GM12878 (cell line): ENCODE data around the gene CNTNAP2. TPM values are rescaled to one million over a fixed set of nuclear protein-coding genes. Genes with fewer than 3 reads are reported as not detected.

Experiments
- ATAC-seq: fragments of 200-7000 bp; cut with Tn5 transposase; 3 replicates; pipeline ENCODE4 v1.9.1; 2020; ENCODE audit warnings: mild to moderate bottlenecking, moderate library complexity
- BruUV-seq: library from RNA; stranded (reverse); fragments of 400-500 nt; replicated peaks from 2 replicates; lab custom pipeline; 2021; lab: Mats Ljungman, UMichigan
- CTCF ChIA-PET: fragments of 300-600 bp; sonication (Branson Sonifier 250); formaldehyde crosslinking; extraction: SDS; loops from one replicate; lab custom pipeline; 2021; ENCODE audit warnings: inconsistent platforms; lab: Yijun Ruan, JAX
- POLR2A ChIA-PET: fragments of 350-600 bp; formaldehyde crosslinking; extraction: SDS; loops from one replicate; lab custom pipeline; 2021; ENCODE audit warnings: inconsistent platforms; lab: Charles Lee
- RAD21 ChIA-PET: fragments of 300-600 bp; sonication (Branson Sonifier 250); formaldehyde crosslinking; loops from one replicate; lab custom pipeline; 2023; ENCODE audit warnings: antibody characterized with exemption; ENCODE audit not compliant: unreplicated experiment; lab: Charles Lee
- SMC1A ChIA-PET: fragments of 300-600 bp; sonication (Branson Sonifier 250); formaldehyde crosslinking; loops from one replicate; lab custom pipeline; 2023; ENCODE audit not compliant: unreplicated experiment, uncharacterized antibody; lab: Charles Lee
- DNase-seq: peaks from one replicate; pipeline ENCODE4 v3.0.0-alpha.2; 2011; ENCODE audit warnings: low read depth, low spot score
- FAIRE-seq: peaks from 3 replicates; lab custom pipeline; 2011; peaks lifted over from hg19 to GRCh38; lab: Jason Lieb, UNC
- H2AFZ ChIP-seq: 2 replicates; pipeline ENCODE4 v1.6.0; 2011; ENCODE audit warnings: low read depth, low read length, control low read depth; ENCODE audit not compliant: control insufficient read depth
- H3K27ac ChIP-seq: 2 replicates; pipeline ENCODE4 v1.5.1; 2011; ENCODE audit warnings: control low read depth; ENCODE audit not compliant: control insufficient read depth, insufficient read depth
- H3K27me3 ChIP-seq, 2 experiments: replicated peaks in 1 of 2; 2 replicates each; pipeline versions ENCODE4 v1.6.0 to v1.6.1; 2011; ENCODE audit warnings: low read length in 1 of 2; ENCODE audit not compliant: control insufficient read depth in 2 of 2, insufficient read depth in 2 of 2
- H3K36me3 ChIP-seq, 2 experiments: 2 replicates each; pipeline ENCODE4 v1.5.1; 2011; ENCODE audit warnings: low read length in 1 of 2; ENCODE audit not compliant: control insufficient read depth in 2 of 2, insufficient read depth in 2 of 2
- H3K4me1 ChIP-seq: 2 replicates; pipeline ENCODE4 v1.6.1; 2011; ENCODE audit warnings: mild to moderate bottlenecking, low read length, moderate library complexity, mixed read lengths; ENCODE audit not compliant: control insufficient read depth, insufficient read depth
- H3K4me2 ChIP-seq: 2 replicates; pipeline ENCODE4 v1.6.0; 2011; ENCODE audit warnings: control low read depth; ENCODE audit not compliant: control insufficient read depth, insufficient read depth
- H3K4me3 ChIP-seq: fragments of 200-600 bp; sonication (generic); 2 replicates; pipeline ENCODE4 v1.5.1; 2016
- H3K79me2 ChIP-seq: 2 replicates; pipeline ENCODE4 v1.6.0; 2011; ENCODE audit warnings: low read length; ENCODE audit not compliant: control insufficient read depth, insufficient read depth
- H3K9ac ChIP-seq: 2 replicates; pipeline ENCODE4 v1.8.0; 2011; ENCODE audit warnings: low read length, control low read depth, mixed read lengths; ENCODE audit not compliant: control insufficient read depth, insufficient read depth
- H3K9me3 ChIP-seq: replicated peaks from 3 replicates; pipeline ENCODE4 v1.5.1; 2011; ENCODE audit warnings: mild to moderate bottlenecking, low read length; ENCODE audit not compliant: control insufficient read depth, insufficient read depth
- H4K20me1 ChIP-seq: 2 replicates; pipeline ENCODE4 v1.6.0; 2011; ENCODE audit not compliant: control insufficient read depth, insufficient read depth
- MTA2 ChIP-seq: fragments of 450-650 bp; IDR thresholded peaks from 2 replicates; pipeline ENCODE4 v1.6.1; 2016; ENCODE audit warnings: low read depth, mild to moderate bottlenecking, moderate library complexity
- POLR2AphosphoS5 ChIP-seq: IDR thresholded peaks from 2 replicates; pipeline ENCODE4 v1.6.1; 2011; ENCODE audit warnings: mild to moderate bottlenecking, low read length, inconsistent platforms
- ZNF207 ChIP-seq: fragments of 450-650 bp; IDR thresholded peaks from 2 replicates; pipeline ENCODE4 v1.6.1; 2014; ENCODE audit warnings: antibody characterized with exemption, mild to moderate bottlenecking, borderline replicate concordance
- ZNF274 ChIP-seq: IDR thresholded peaks from one replicate; pipeline ENCODE4 v1.8.0; 2011; ENCODE audit not compliant: insufficient read length, insufficient read depth
- WGBS: methylation state at CpG from one replicate; pipeline ENCODE4 v1.1.6; 2016; ENCODE audit warnings: low lambda C conversion rate; ENCODE audit not compliant: insufficient replicate concordance, insufficient coverage; ENCODE audit errors: missing lambda C conversion rate; 5-methylcytosine and 5-hydroxymethylcytosine counted together
- in situ Hi-C: fragments of 300-500 bp; cut with MboI; formaldehyde crosslinking; loops from 9 replicates; pipeline ENCODE4 v1.14.3; 2018; ENCODE audit warnings: mixed read lengths
- intact Hi-C: fragments of 100-400 bp; cut with micrococcal nuclease; formaldehyde crosslinking; loops from one replicate; pipeline ENCODE4 v1.14.2; 2022; ENCODE audit not compliant: unreplicated experiment
- polyA plus RNA-seq, 11 experiments: library from polyadenylated mRNA; depleted of rRNA in 4 of 11; unstranded in 6 of 11; stranded (reverse) in 5 of 11; fragments of >200 nt; fragmentation: Nextera tagmentation in 4 of 11; fragmentation: Illumina TruSeq in 1 of 11; extraction: Ambion mirVana in 4 of 11; extraction: Trizol in 1 of 11; gene quantifications; 1 replicate in 1 of 11; 2 replicates in 10 of 11; pipeline versions ENCODE4 v1.2.1 to v1.2.3, GENCODE V29; 2011 to 2016; ENCODE audit warnings: inconsistent platforms in 2 of 11, missing spikeins in 2 of 11, low read depth in 1 of 11
- total RNA-seq, 4 experiments: library from RNA; depleted of rRNA in 3 of 4; stranded (reverse); fragments of >200 nt in 3 of 4; fragmentation: Illumina TruSeq in 1 of 4; extraction: Trizol in 1 of 4; gene quantifications; 2 replicates each; pipeline versions ENCODE4 v1.2.1 to v1.2.3, GENCODE V29; 2013 to 2021
- TF ChIP-seq, protein P1 (sequence below): IDR thresholded peaks from 2 replicates; pipeline ENCODE4 v1.6.1; 2011; ENCODE audit warnings: mild to moderate bottlenecking, low read depth, low read length, moderate library complexity; ENCODE audit not compliant: insufficient replicate concordance

Gene CNTNAP2
- total and polyA plus RNA-seq, 10 of the 15 experiments (the other 5 are each of a cell fraction or from before 2014, with no cell fraction given): 0.03 to 0.08 (median 0.03) TPM; not detected in 7

DNA sequence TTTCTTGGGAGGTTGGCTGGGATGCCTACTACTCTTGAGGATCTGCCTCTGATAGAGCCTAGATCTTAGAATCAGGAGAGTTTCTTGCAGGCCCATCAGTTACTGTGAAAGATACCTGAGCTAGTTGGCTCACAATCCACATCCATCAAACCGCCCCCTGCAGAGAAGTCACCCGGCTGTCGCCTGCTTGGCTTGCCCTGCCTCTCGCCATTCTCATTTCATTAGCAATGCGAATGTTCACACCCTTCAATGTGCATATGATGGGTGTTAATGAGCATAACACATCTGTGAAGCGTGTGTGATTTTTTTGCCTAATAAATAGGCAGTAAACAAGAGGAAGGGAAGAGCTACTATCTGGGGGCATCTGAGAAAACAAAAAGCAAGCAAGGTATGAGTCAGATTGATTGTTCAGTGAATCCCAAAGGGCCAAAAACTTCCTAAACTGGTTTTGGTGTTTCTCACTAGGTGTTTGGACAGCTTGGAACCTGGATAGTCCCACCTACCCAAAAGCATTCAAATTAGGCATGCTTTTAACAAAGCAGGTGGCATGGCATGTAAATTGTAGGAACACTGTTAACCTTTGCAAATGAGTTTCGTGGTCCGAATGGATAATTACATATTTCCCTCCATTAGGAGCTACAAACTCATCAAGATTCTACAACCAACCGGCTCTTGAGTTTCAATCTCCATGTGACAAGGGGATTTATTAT is 2201.7 kb downstream of the CNTNAP2 start (continued):
- TF ChIP-seq MTA2 (no peak), ZNF274 (no peak), POLR2AphosphoS5 (no peak)
- TF ChIP-seq, protein P1, sequence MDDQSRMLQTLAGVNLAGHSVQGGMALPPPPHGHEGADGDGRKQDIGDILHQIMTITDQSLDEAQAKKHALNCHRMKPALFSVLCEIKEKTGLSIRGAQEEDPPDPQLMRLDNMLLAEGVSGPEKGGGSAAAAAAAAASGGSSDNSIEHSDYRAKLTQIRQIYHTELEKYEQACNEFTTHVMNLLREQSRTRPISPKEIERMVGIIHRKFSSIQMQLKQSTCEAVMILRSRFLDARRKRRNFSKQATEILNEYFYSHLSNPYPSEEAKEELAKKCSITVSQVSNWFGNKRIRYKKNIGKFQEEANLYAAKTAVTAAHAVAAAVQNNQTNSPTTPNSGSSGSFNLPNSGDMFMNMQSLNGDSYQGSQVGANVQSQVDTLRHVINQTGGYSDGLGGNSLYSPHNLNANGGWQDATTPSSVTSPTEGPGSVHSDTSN: no peak

DNA sequence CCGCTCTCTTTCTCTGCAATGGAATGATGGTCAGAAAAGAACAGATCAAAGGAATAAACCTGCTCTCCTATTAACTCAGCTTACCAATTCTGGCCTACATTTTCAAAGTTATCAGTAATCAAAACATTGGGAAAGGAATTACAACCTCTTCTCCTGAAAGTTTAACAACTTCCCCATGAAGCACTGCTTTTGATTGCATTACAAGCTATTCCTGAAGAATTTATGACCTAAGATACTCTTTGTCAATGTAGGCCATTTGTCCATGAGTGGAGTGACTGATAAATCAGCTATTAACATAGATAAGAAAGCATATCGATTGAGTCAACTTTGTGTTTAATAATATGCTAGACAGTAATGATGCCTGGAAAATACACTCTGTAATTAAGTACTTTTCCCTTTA is 2202.2 kb downstream of the CNTNAP2 start:
- Histone ChIP-seq H3K4me2 (no peak overlapping the region), H3K9me3 (no peaks in the 10 kb centered on the region), H3K4me1 (no peaks in the 10 kb centered on the region), H3K27ac (no peak overlapping the region), H3K9ac (no peak overlapping the region), H4K20me1 (no peaks in the 10 kb centered on the region), H3K27me3 (no peaks in the 10 kb centered on the region), H2AFZ (no peak overlapping the region), H3K36me3 (no peaks in the 10 kb centered on the region)
- BruUV-seq: no TSS peak
- no peak for DNase-seq
- ChIA-PET POLR2A (no interaction called here), SMC1A (no interaction called here), RAD21 (no interaction called here), CTCF (interaction anchor here (1.7 kb wide), 1 partner anchor 55 kb away, joined by 5 read pairs; no protein-coding TSS in a partner anchor)
- FAIRE-seq: no peak
- in situ Hi-C loops: no loop called here
- WGBS: 94% methylated on average over 2 of the region's 2 CpGs
- no peak for ATAC-seq
- TF ChIP-seq ZNF207: no peak
- TF ChIP-seq, all 136 proteins: peak for 0
- Histone ChIP-seq H3K4me3 (no peak overlapping the region), H3K79me2 (no peaks in the 10 kb centered on the region)
- intact Hi-C loops: no loop called here
